GM10248 (cell line): ENCODE measurements around the gene OLR1.

Source experiments
- CTCF ChIA-PET: fragments of 300-600 bp; sonication (Branson Sonifier 250); formaldehyde crosslinking; extraction: SDS; loops from one replicate; lab custom pipeline; 2021; ENCODE audit warnings: antibody characterized with exemption; lab: Yijun Ruan, JAX
- POLR2A ChIA-PET: fragments of 350-650 bp; sonication (Branson Sonifier 250); formaldehyde crosslinking; extraction: SDS; loops from one replicate; lab custom pipeline; 2020; ENCODE audit warnings: antibody characterized with exemption; lab: Yijun Ruan, JAX
- DNase-seq: peaks from one replicate; pipeline ENCODE4 v3.0.0; 2012; ENCODE audit errors: extremely low spot score
- TF ChIP-seq, protein P1 (sequence below): IDR thresholded peaks from 2 replicates; pipeline ENCODE4 v1.5.1; 2012; ENCODE audit warnings: mild to moderate bottlenecking, low read depth; ENCODE audit errors: extremely low read depth, missing control alignments, control extremely low read depth

The OLR1 gene

DNA sequence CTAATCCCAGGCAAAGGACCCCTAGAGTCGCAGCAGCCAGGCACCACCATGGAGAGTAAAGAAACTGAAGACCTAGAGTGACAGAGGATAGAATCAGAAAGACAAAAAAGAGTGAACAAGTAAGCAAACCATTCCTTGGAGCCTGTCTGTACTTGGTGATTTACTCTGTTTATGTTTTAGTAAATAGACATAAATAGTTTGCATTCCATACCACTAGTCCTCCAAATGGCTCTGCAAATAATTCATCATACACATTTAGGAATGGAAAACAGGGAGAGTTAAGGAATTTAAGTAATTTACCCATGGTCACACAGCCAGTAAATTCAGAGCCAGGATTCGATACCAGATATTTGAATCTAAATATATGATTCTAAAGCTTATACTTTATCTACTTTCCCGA, 2.8 kb downstream of the OLR1 start:
- ChIA-PET POLR2A (no interaction called here), CTCF (interaction anchor here (0.9 to 1.8 kb wide), 2 partner anchors 16 to 54 kb away, joined by 3 to 9 read pairs; no protein-coding TSS in a partner anchor)
- no peak for DNase-seq
- TF ChIP-seq, protein P1, sequence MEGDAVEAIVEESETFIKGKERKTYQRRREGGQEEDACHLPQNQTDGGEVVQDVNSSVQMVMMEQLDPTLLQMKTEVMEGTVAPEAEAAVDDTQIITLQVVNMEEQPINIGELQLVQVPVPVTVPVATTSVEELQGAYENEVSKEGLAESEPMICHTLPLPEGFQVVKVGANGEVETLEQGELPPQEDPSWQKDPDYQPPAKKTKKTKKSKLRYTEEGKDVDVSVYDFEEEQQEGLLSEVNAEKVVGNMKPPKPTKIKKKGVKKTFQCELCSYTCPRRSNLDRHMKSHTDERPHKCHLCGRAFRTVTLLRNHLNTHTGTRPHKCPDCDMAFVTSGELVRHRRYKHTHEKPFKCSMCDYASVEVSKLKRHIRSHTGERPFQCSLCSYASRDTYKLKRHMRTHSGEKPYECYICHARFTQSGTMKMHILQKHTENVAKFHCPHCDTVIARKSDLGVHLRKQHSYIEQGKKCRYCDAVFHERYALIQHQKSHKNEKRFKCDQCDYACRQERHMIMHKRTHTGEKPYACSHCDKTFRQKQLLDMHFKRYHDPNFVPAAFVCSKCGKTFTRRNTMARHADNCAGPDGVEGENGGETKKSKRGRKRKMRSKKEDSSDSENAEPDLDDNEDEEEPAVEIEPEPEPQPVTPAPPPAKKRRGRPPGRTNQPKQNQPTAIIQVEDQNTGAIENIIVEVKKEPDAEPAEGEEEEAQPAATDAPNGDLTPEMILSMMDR = no peak

GRCh38 chr12:10167599-10167998, 4.3 kb downstream of the OLR1 start:
- TF ChIP-seq, protein P1 = no peak
- no peak for DNase-seq
- ChIA-PET POLR2A (no interaction called here), CTCF (no interaction called here)

- no peak for DNase-seq
- ChIA-PET CTCF (interaction anchor here (1.8 kb wide), 1 partner anchor 13 kb away, joined by 4 read pairs; no protein-coding TSS in a partner anchor), POLR2A (no interaction called here)
- TF ChIP-seq, protein P1 = no peak
Observed at GRCh38 chr12:10165421-10165820, 6.5 kb downstream of the OLR1 start.

DNA sequence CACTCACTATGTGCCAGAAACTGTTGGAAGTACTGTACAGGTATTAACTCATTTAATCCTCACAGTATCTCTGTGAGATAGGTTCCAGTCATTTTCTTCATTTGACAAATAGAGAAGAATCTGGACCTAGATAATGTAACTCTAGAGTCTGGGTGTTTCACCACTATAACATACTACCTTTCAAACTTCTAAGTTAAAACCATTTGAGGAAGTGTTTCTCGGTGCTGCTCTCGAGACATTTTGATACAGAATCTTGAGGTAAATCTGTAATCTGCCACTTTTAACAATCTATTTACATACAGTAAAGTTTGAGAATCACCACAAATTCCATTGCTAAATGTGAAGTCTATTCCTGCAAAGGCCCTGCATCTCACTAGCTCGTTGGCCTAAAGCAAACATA, 8.8 kb downstream of the OLR1 start:
- DNase-seq = no peak
- POLR2A ChIA-PET = no interaction called here
- TF ChIP-seq, protein P1 = no peak
- CTCF ChIA-PET = no interaction called here

DNA sequence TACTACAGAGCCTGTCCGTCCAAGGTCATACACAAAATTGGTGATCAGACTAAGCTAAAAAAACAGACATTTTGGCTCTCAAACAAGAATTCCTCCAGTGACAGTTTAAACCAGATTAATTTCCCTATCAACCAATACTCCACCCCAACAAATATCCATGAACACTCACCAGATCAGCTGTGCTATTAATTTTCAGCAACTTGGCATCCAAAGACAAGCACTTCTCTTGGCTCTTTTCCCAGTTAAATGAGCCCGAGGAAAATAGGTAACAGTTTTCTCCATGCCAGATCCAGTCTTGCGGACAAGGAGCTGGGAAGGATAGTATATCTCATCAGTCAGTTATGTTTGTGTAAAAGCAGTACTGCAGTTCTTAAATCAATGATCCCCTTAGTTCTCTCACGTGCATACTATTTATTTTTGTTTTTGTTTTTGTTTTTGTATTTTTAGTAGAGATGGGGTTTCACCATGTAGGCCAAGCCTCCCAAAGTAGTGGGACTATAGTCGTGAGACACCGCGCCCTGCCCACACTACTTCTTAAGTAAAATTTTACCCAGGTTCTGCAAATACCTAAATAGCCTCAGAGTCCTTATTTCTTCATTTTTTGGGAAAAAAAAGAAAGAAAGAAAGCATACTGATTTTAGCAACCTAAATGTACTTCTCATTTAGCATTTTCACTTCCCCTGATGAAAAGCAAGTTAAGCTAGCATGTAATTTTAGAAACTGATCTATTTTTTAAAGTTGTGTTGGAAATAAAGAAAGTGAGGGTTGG, 11.1 kb downstream of the OLR1 start:
- DNase-seq = no peak
- POLR2A ChIA-PET = no interaction called here
- CTCF ChIA-PET = interaction anchor here (0.8 to 2.4 kb wide), 5 partner anchors 8 to 33 kb away, joined by 3 to 7 read pairs (median 5); partner anchors contain the start of gene OLR1
- TF ChIP-seq, protein P1 = no peak

GRCh38 chr12:10159280-10159679, 12.7 kb downstream of the OLR1 start:
- POLR2A ChIA-PET = no interaction called here
- TF ChIP-seq, protein P1 = no peak
- no peak for DNase-seq
- CTCF ChIA-PET = interaction anchor here (1.4 to 2.4 kb wide), 3 partner anchors 13 to 152 kb away, joined by 3 to 7 read pairs (median 7); partner anchors contain the start of gene OLR1
